Thymus (tissue), 11 donors: Measurements from ENCODE around the gene PA2G4. TPM values are rescaled to one million over a fixed set of nuclear protein-coding genes. Genes with fewer than 3 reads are reported as not detected.
"Not testable (repeated sequence)": the region's sequence is repeated elsewhere in the genome, so short reads cannot be mapped to it uniquely, and the experiment has no call there.

ENCODE experiments used
- DNase-seq, 9 donors: peaks; one replicate each; pipeline ENCODE4 v3.0.0-alpha.2; 2013; ENCODE audit warnings: low spot score in 9 of 9, low read depth in 6 of 9, missing footprints in 1 of 9
- H3K27ac ChIP-seq, 2 donors: one replicate each; pipeline ENCODE4 v1.5.1; 2013; ENCODE audit warnings: control low read depth in 1 of 2, low read depth in 1 of 2, low read length in 1 of 2, mild to moderate bottlenecking in 1 of 2, moderate library complexity in 1 of 2
- H3K27me3 ChIP-seq, 2 donors: one replicate each; pipeline ENCODE4 v1.5.1; 2013; ENCODE audit warnings: low read length in 1 of 2; ENCODE audit not compliant: control insufficient read depth in 2 of 2, insufficient read depth in 1 of 2
- H3K36me3 ChIP-seq, 2 donors: one replicate each; pipeline ENCODE4 v1.5.1; 2013; ENCODE audit warnings: low read length in 1 of 2, mild to moderate bottlenecking in 1 of 2, moderate library complexity in 1 of 2; ENCODE audit not compliant: control insufficient read depth in 2 of 2, insufficient read depth in 2 of 2
- H3K4me1 ChIP-seq, 2 donors: one replicate each; pipeline ENCODE4 v1.5.1; 2013; ENCODE audit warnings: low read length in 2 of 2; ENCODE audit not compliant: control insufficient read depth in 2 of 2, insufficient read depth in 2 of 2
- H3K4me3 ChIP-seq, 2 donors: one replicate each; pipeline ENCODE4 v1.5.1; 2013; ENCODE audit warnings: low read length in 2 of 2, control low read depth in 1 of 2, mild to moderate bottlenecking in 1 of 2
- H3K9me3 ChIP-seq, 2 donors: one replicate each; pipeline ENCODE4 v1.5.1; 2013; ENCODE audit warnings: low read length in 1 of 2, mild to moderate bottlenecking in 1 of 2; ENCODE audit not compliant: control insufficient read depth in 2 of 2, insufficient read depth in 1 of 2
- WGBS: extraction: QIAGEN DNeasy Blood & Tissue Kit; methylation state at CpG from one replicate; pipeline ENCODE4 v1.1.7; 2013; 5-methylcytosine and 5-hydroxymethylcytosine counted together
- polyA plus RNA-seq: library from polyadenylated mRNA; stranded (reverse); fragments of 200-250 nt; gene quantifications from one replicate; pipeline ENCODE4 v1.2.3, GENCODE V29; 2013
- total RNA-seq: library from RNA; stranded (reverse); fragments of 120-200 nt; gene quantifications from one replicate; pipeline ENCODE4 v1.2.4, GENCODE V29; 2013
- donor health status: healthy.

The PA2G4 gene
- total and polyA plus RNA-seq, 2 donors: 67.9 to 170 TPM

DNA sequence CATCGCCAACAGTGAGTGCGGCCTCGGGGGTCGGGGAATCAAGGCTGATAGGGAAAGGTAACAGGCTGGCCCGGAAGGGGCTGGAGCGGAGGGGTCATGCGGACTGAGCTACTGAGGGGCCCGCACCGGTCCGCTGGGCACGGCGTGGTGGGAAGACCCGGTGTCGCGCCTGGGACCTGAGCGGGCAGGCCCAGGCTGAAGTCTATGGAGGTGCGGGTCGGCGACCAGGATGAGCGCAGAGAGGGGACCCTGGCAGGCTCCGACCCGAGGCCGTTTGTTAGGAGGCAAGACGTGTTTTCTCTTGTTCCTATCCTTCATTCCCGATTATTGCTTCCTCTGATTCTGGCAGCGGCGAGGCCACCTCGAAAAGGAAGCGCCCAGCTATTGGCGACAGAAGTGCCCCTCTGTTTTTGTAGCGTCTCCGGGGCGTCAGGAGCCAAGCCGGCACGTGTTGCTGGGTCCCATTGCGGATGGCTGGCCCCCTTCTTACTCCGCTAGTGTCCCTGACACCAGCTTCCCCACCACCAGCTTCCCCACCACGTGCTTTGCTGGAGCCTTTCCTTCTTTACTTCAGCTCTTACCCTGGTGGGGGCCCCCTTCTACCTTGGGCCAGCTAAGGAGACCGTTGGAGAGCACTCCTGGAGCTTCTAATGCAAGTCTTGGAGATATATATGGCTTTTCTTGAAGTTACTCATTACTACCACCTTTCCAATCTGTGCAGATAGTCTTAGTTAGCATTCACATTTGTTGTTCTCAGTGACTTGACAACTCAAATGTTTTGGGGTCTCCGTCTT is 653 bp downstream of the PA2G4 start:
- peak in 3 of 9 donors; percentile 7 to 30 (median 12) for DNase-seq
- H3K4me3 ChIP-seq: peak overlapping the region; percentile 84 to 90
- H3K4me1 ChIP-seq: peaks cover 15 to 37% of the 10 kb centered on the region in 2 donors
- peak overlapping the region; percentile 78 to 93 for H3K27ac ChIP-seq
- 2% methylated on average over 40 of the region's 40 CpGs for WGBS
- peaks cover 19 to 38% of the 10 kb centered on the region in 2 donors for H3K36me3 ChIP-seq
- peaks cover 0 to 5% of the 10 kb centered on the region in 2 donors for H3K9me3 ChIP-seq
- no peaks in the 10 kb centered on the region for H3K27me3 ChIP-seq

DNA sequence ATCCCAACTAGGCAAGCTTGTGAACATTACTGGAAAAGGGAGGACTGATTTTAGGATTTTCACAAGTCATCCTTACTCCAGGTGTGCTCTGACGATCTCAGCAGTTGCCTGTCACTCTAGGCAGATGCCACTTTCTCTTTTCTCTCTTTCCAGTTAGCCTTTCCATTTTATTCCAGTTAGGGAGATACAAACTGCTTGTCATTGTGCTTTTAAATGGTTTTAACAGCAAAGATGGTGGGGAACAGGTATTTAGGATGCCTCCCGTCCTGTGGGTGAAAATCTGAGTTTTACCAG is 1.2 kb downstream of the PA2G4 start:
- DNase-seq: no peak
- Histone ChIP-seq H3K27ac (peak overlapping the region in 1 of 2 donors; percentile 29), H3K27me3 (no peaks in the 10 kb centered on the region), H3K9me3 (peaks cover 0 to 5% of the 10 kb centered on the region in 2 donors), H3K4me3 (peak overlapping the region; percentile 84 to 90), H3K4me1 (peaks cover 15 to 37% of the 10 kb centered on the region in 2 donors), H3K36me3 (peaks cover 22 to 43% of the 10 kb centered on the region in 2 donors)
- WGBS: 32% methylated on average over 2 of the region's 2 CpGs

DNA sequence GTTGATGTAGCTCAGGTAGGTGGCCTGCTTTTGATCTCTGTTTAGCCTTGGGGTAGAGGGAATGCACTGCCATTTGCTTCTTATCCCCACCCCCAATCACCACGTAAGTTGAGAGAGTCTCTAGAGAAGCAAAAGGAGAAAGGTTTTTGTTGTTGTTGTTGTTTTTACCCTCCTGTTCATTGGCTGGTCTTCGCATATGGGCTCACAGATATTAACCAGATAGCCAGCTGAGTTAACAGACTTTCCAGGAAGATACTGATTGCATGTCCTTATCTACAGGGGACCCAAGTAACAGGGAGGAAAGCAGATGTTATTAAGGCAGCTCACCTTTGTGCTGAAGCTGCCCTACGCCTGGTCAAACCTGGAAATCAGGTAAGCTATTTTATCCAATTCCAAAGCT is 2.9 kb downstream of the PA2G4 start:
- 97% methylated on average over 3 of the region's 3 CpGs for WGBS
- no peak overlapping the region for H3K27ac ChIP-seq
- peaks cover 15 to 35% of the 10 kb centered on the region in 2 donors for H3K4me1 ChIP-seq
- H3K27me3 ChIP-seq: no peaks in the 10 kb centered on the region
- H3K36me3 ChIP-seq: peaks cover 37 to 60% of the 10 kb centered on the region in 2 donors
- H3K9me3 ChIP-seq: peaks cover 0 to 5% of the 10 kb centered on the region in 2 donors
- no peak overlapping the region for H3K4me3 ChIP-seq
- DNase-seq: no peak

DNA sequence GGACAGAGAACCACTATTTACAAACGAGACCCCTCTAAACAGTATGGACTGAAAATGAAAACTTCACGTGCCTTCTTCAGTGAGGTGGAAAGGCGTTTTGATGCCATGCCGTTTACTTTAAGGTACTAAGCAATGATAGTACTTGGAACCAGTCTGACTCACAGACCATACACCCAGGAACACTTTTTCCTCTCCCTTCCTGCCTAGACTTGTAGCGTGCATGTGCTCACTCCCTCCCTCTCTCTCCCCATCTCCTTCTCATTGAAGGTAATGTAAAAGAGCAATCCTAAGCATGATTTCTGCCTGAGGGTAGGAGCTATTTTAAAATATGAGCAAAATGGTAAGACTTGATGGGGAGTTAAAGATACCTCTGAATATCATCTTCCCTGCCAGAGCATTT is 6.2 kb downstream of the PA2G4 start:
- Histone ChIP-seq H3K27ac (no peak overlapping the region), H3K4me1 (peaks cover 6 to 17% of the 10 kb centered on the region in 2 donors), H3K36me3 (peaks cover 50 to 73% of the 10 kb centered on the region in 2 donors), H3K4me3 (no peak overlapping the region), H3K27me3 (no peaks in the 10 kb centered on the region), H3K9me3 (peaks cover 0 to 4% of the 10 kb centered on the region in 2 donors)
- 96% methylated on average over 5 of the region's 5 CpGs for WGBS
- no peak for DNase-seq

DNA sequence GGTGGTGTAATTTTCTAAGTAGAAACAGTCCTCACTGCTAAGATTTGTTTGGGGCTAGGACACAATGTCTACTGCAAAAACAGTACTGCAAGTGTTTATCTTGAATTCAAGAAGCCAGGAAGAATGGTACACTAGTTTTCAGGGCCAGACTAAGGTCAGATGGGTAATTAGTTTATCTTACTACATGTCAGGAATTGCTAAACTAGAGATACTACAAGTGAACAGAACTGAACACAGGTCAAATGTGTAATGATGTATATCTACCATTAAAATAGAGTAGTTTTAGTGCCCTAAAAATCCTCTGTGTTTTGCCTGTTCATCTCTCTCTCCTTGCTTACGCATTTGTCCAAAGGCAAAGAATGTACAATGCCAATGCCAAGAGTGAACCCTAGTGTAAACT is 9.7 kb downstream of the PA2G4 start:
- H3K27me3 ChIP-seq: no peaks in the 10 kb centered on the region
- DNase-seq: no peak
- H3K4me3 ChIP-seq: no peak overlapping the region
- H3K27ac ChIP-seq: no peak overlapping the region
- peaks cover 40 to 47% of the 10 kb centered on the region in 2 donors for H3K36me3 ChIP-seq
- peaks cover 7 to 18% of the 10 kb centered on the region in 2 donors for H3K4me1 ChIP-seq
- WGBS: 98% methylated on average over 1 of the region's 1 CpG
- H3K9me3 ChIP-seq: peaks cover 0 to 5% of the 10 kb centered on the region in 2 donors

DNA sequence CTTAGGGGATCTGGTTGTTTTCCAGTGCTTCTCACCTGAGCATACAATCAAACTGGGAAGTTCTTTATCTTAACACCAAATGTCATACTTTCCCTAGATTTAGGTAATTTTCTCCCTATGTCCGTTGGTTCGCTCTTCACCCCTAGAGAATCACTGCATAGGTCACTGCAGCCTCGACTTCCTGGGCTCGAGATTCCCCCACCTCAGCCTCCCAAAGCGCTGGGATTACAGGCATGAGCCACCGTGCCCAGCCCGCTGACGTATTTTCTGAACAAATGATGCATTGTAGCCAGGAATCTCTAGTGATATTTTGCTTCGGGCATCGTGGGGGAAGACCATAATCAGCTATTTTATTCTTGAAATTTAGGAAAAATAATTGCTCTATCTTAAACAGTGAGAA is 11.0 kb downstream of the PA2G4 start:
- DNase-seq: no peak
- no peaks in the 10 kb centered on the region for H3K27me3 ChIP-seq
- H3K4me1 ChIP-seq: peaks cover 10 to 27% of the 10 kb centered on the region in 2 donors
- WGBS: 66% methylated on average over 10 of the region's 10 CpGs
- H3K9me3 ChIP-seq: peaks cover 0 to 5% of the 10 kb centered on the region in 2 donors
- no peak overlapping the region for H3K27ac ChIP-seq
- H3K4me3 ChIP-seq: peak overlapping the region; percentile 61 to 88
- peaks cover 31 to 39% of the 10 kb centered on the region in 2 donors for H3K36me3 ChIP-seq

DNA sequence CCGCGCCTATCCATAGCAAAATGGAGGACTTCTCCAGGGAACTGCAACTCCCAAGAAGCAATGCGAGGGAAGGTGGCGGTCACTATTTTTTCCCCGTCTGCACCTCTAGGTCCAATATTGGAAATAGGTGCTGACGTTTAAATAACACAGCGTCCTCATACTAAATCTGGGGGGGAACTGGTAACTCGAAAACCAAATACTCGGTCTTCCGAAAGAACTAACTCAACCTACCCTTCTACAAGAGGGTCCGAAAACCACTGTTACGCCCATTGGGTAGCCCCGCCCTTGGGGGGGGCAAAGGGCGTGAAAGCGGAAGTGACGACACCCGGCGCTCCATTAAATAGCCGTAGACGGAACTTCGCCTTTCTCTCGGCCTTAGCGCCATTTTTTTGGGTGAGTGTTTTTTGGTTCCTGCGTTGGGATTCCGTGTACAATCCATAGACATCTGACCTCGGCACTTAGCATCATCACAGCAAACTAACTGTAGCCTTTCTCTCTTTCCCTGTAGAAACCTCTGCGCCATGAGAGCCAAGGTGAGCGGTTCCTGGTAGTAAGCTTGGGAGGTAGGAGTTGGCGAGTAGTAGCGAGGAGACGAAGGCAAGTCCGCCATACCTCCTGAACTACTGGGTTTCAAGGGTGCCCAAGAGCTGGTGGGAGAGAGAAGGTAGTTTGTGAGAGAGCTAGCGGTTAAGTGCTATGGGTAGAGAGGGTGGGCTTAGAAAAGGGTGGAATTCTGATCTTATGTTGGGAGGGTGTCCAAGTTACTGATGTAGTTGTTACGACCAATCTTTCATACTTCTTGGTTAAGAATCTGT is 12.1 kb downstream of the PA2G4 start, which contains the start of gene RPL41:
TSS of gene RPL41 (plus strand) at position 367 of the 815 bp plus-strand sequence.
- under 1% methylated on average over 34 of the region's 34 CpGs for WGBS

DNA sequence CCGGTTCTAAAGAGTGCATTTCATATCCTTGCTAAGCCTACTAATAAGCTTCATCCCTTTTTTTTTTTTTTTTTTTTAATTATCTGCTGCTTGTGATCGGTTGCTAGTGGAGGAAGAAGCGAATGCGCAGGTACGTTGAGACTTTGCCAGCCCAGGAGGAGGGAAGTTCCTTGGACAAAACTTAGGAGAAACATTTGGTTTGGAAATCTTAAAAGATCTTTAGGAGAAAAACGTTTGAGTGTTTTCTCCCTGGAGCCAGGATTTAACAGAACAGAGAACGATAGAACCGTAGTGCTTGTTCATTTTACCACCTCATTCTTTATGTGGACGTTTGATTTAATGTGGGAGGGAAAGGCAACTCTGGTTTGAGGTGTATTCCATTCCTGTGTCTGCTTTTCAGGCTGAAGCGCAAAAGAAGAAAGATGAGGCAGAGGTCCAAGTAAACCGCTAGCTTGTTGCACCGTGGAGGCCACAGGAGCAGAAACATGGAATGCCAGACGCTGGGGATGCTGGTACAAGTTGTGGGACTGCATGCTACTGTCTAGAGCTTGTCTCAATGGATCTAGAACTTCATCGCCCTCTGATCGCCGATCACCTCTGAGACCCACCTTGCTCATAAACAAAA is 12.8 kb downstream of the PA2G4 start:
- WGBS: 9% methylated on average over 12 of the region's 16 CpGs
- H3K4me1 ChIP-seq: peaks cover 10 to 27% of the 10 kb centered on the region in 2 donors

More for the DNA sequence above, 12.1 kb downstream of the PA2G4 start, which contains the start of gene RPL41:
- H3K9me3 ChIP-seq: peaks cover 0 to 5% of the 10 kb centered on the region in 2 donors
- peak within 1 kb of the TSS; percentile 61 to 88 for H3K4me3 ChIP-seq
- DNase-seq: peak; percentile 90 to 99 (median 97)
- peaks cover 33 to 39% of the 10 kb centered on the region in 2 donors for H3K36me3 ChIP-seq
- peaks cover 10 to 27% of the 10 kb centered on the region in 2 donors for H3K4me1 ChIP-seq
- peak within 1 kb of the TSS; percentile 95 for H3K27ac ChIP-seq
- H3K27me3 ChIP-seq: no peaks in the 10 kb centered on the region

More for the DNA sequence above, 12.8 kb downstream of the PA2G4 start:
- Histone ChIP-seq H3K36me3 (peaks cover 28 to 38% of the 10 kb centered on the region in 2 donors), H3K27ac (peak overlapping the region; percentile 95), H3K4me3 (peak overlapping the region; percentile 71 to 88)
- H3K9me3 ChIP-seq, H3K27me3 ChIP-seq: not testable (repeated sequence)
- peak in 2 of 9 donors; percentile 7 to 28 for DNase-seq
